Measurements from ENCODE around the gene TRPC1. TPM values are rescaled to one million over a fixed set of nuclear protein-coding genes. Genes with fewer than 3 reads are reported as not detected.
A peak's percentile ranks its signal among the peaks of the same experiment; 100 is the strongest.

Gene TRPC1
- polyA plus RNA-seq, 1 of the 3 experiments (the other 2 are of a cell fraction) = 9.6 TPM

DNA sequence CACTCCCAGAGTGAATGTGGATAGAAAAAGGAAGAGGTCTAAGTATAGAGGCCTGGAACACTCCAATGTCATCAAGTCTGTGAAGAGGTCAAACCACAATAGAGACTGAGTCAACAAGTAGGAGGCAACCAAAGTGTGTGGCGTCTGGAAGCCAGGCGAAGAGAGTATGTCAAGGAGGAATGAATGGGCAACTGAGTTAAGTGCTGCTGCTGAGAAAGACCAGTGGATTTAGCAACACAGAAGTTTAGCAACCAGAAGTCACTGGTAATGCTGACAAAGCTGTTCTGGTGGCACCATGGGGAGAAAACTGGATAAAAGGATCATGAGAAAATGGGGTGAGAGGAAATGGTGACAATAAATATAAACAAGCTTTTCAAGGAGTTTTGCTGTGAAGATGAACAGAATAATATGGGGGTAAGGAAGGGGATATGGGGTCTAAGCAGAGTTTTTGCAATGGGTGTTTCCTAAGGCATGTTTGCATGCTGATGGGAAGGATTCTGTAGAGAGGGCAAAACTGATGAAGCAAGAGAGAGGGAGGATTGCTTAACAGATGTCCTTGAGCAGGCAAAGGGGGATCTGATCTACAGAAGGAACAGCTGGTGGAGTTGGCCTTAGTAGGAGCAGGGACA lies 126.7 kb downstream of the TRPC1 start (continued):
- TF ChIP-seq, protein P1, sequence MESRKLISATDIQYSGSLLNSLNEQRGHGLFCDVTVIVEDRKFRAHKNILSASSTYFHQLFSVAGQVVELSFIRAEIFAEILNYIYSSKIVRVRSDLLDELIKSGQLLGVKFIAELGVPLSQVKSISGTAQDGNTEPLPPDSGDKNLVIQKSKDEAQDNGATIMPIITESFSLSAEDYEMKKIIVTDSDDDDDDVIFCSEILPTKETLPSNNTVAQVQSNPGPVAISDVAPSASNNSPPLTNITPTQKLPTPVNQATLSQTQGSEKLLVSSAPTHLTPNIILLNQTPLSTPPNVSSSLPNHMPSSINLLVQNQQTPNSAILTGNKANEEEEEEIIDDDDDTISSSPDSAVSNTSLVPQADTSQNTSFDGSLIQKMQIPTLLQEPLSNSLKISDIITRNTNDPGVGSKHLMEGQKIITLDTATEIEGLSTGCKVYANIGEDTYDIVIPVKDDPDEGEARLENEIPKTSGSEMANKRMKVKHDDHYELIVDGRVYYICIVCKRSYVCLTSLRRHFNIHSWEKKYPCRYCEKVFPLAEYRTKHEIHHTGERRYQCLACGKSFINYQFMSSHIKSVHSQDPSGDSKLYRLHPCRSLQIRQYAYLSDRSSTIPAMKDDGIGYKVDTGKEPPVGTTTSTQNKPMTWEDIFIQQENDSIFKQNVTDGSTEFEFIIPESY (IDR thresholded peaks at IDR 0.05; ENCODE audit: borderline replicate concordance, low read depth) = no peak
- TF ChIP-seq, protein P2, sequence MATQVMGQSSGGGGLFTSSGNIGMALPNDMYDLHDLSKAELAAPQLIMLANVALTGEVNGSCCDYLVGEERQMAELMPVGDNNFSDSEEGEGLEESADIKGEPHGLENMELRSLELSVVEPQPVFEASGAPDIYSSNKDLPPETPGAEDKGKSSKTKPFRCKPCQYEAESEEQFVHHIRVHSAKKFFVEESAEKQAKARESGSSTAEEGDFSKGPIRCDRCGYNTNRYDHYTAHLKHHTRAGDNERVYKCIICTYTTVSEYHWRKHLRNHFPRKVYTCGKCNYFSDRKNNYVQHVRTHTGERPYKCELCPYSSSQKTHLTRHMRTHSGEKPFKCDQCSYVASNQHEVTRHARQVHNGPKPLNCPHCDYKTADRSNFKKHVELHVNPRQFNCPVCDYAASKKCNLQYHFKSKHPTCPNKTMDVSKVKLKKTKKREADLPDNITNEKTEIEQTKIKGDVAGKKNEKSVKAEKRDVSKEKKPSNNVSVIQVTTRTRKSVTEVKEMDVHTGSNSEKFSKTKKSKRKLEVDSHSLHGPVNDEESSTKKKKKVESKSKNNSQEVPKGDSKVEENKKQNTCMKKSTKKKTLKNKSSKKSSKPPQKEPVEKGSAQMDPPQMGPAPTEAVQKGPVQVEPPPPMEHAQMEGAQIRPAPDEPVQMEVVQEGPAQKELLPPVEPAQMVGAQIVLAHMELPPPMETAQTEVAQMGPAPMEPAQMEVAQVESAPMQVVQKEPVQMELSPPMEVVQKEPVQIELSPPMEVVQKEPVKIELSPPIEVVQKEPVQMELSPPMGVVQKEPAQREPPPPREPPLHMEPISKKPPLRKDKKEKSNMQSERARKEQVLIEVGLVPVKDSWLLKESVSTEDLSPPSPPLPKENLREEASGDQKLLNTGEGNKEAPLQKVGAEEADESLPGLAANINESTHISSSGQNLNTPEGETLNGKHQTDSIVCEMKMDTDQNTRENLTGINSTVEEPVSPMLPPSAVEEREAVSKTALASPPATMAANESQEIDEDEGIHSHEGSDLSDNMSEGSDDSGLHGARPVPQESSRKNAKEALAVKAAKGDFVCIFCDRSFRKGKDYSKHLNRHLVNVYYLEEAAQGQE (IDR thresholded peaks at IDR 0.05; ENCODE audit: low read depth, low read length) = no peak
- TF ChIP-seq MXI1 (IDR thresholded peaks at IDR 0.05; ENCODE audit: low read depth, low read length) (no peak), TAF1 (IDR thresholded peaks at IDR 0.05; ENCODE audit: borderline replicate concordance, low read depth, low read length) (no peak), GABPA (IDR thresholded peaks at IDR 0.05; ENCODE audit: low read depth) (no peak), SIN3A (IDR thresholded peaks at IDR 0.05; ENCODE audit: borderline replicate concordance, low read depth, low read length) (no peak), TEAD4 (IDR thresholded peaks at IDR 0.05; ENCODE audit: borderline replicate concordance, insufficient read depth) (no peak), NFIC (IDR thresholded peaks at IDR 0.05; ENCODE audit: borderline replicate concordance) (peak; percentile 35; the same call in 1 of the 2 replicates), GATA2 (CRISPR knock-in tag; IDR thresholded peaks at IDR 0.05) (no peak)
- TF ChIP-seq, protein P3, sequence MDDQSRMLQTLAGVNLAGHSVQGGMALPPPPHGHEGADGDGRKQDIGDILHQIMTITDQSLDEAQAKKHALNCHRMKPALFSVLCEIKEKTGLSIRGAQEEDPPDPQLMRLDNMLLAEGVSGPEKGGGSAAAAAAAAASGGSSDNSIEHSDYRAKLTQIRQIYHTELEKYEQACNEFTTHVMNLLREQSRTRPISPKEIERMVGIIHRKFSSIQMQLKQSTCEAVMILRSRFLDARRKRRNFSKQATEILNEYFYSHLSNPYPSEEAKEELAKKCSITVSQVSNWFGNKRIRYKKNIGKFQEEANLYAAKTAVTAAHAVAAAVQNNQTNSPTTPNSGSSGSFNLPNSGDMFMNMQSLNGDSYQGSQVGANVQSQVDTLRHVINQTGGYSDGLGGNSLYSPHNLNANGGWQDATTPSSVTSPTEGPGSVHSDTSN (IDR thresholded peaks at IDR 0.05) = peak; percentile 77
- TF ChIP-seq, protein P4, sequence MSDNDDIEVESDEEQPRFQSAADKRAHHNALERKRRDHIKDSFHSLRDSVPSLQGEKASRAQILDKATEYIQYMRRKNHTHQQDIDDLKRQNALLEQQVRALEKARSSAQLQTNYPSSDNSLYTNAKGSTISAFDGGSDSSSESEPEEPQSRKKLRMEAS (IDR thresholded peaks at IDR 0.05; ENCODE audit: low read depth) = peak; percentile 59
- TF ChIP-seq, protein P5, sequence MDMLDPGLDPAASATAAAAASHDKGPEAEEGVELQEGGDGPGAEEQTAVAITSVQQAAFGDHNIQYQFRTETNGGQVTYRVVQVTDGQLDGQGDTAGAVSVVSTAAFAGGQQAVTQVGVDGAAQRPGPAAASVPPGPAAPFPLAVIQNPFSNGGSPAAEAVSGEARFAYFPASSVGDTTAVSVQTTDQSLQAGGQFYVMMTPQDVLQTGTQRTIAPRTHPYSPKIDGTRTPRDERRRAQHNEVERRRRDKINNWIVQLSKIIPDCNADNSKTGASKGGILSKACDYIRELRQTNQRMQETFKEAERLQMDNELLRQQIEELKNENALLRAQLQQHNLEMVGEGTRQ (IDR thresholded peaks at IDR 0.05; ENCODE audit: borderline replicate concordance, low read depth, low read length) = no peak
